IMR-90 (cell line): ENCODE data around the gene TFAP2C. TPM values are rescaled to one million over a fixed set of nuclear protein-coding genes. Genes with fewer than 3 reads are reported as not detected.

ENCODE experiments used
- ATAC-seq: fragments of 200-7000 bp; cut with Tn5 transposase; 2 replicates; pipeline ENCODE4 v1.9.1; 2020; ENCODE audit warnings: low read depth, mild to moderate bottlenecking, moderate library complexity
- BruUV-seq: library from RNA; stranded (reverse); fragments of 400-500 nt; replicated peaks from 2 replicates; lab custom pipeline; 2021; lab: Mats Ljungman, UMichigan
- CTCF ChIA-PET: fragments of 300-600 bp; formaldehyde crosslinking; extraction: SDS; loops from one replicate; lab custom pipeline; 2021; ENCODE audit warnings: antibody characterized with exemption; lab: Yijun Ruan, JAX
- POLR2A ChIA-PET: fragments of 300-600 bp; sonication (Branson Sonifier 250); formaldehyde crosslinking; loops from one replicate; lab custom pipeline; 2022; ENCODE audit warnings: antibody characterized with exemption; ENCODE audit not compliant: unreplicated experiment; lab: Charles Lee
- DNase-seq: peaks from one replicate; pipeline ENCODE4 v3.0.0; 2013
- H2AFZ ChIP-seq: replicated peaks from 2 replicates; pipeline ENCODE3; 2013; ENCODE audit warnings: low read length, mild to moderate bottlenecking; ENCODE audit not compliant: poor library complexity
- H2AK5ac ChIP-seq: 2 replicates; pipeline ENCODE4 v1.6.1; 2013; ENCODE audit warnings: low read depth, low read length, inconsistent platforms
- H2AK9ac ChIP-seq: replicated peaks from 2 replicates; pipeline ENCODE3; 2013; ENCODE audit warnings: mild to moderate bottlenecking, low read depth, low read length, moderate library complexity; ENCODE audit not compliant: poor library complexity
- H2BK120ac ChIP-seq: 2 replicates; pipeline ENCODE4 v1.6.1; 2013; ENCODE audit warnings: low read depth, low read length, inconsistent platforms
- H2BK15ac ChIP-seq: 3 replicates; pipeline ENCODE4 v1.6.1; 2013; ENCODE audit warnings: low read depth, low read length, inconsistent platforms
- H2BK20ac ChIP-seq: 2 replicates; pipeline ENCODE4 v1.6.1; 2013; ENCODE audit warnings: low read depth, mild to moderate bottlenecking, inconsistent platforms, low read length, moderate library complexity
- H2BK5ac ChIP-seq: 2 replicates; pipeline ENCODE4 v1.6.1; 2013; ENCODE audit warnings: mild to moderate bottlenecking, low read depth, low read length, inconsistent platforms; ENCODE audit not compliant: poor library complexity, severe bottlenecking
- H3K14ac ChIP-seq: replicated peaks from 2 replicates; pipeline ENCODE4 v1.6.1; 2013; ENCODE audit warnings: low read depth, low read length, inconsistent platforms
- H3K18ac ChIP-seq: 2 replicates; pipeline ENCODE4 v1.6.1; 2013; ENCODE audit warnings: low read depth, low read length, control low read depth
- H3K23ac ChIP-seq: 2 replicates; pipeline ENCODE4 v1.6.1; 2013; ENCODE audit warnings: low read depth, low read length, inconsistent platforms
- H3K27ac ChIP-seq: 2 replicates; pipeline ENCODE4 v1.5.1; 2013; ENCODE audit warnings: mild to moderate bottlenecking, control low read depth, low read length; ENCODE audit not compliant: insufficient read depth
- H3K27me3 ChIP-seq: 2 replicates; pipeline ENCODE4 v1.6.1; 2013; ENCODE audit warnings: low read length; ENCODE audit not compliant: control insufficient read depth, insufficient read depth
- H3K36me3 ChIP-seq: 2 replicates; pipeline ENCODE4 v1.6.1; 2013; ENCODE audit warnings: low read length, mixed read lengths; ENCODE audit not compliant: control insufficient read depth, insufficient read depth
- H3K4ac ChIP-seq: 2 replicates; pipeline ENCODE4 v1.6.1; 2013; ENCODE audit warnings: low read depth, low read length, inconsistent platforms
- H3K4me1 ChIP-seq: 2 replicates; pipeline ENCODE4 v1.6.1; 2013; ENCODE audit warnings: low read length, mixed read lengths; ENCODE audit not compliant: control insufficient read depth, insufficient read depth
- H3K4me2 ChIP-seq: 2 replicates; pipeline ENCODE4 v1.6.1; 2013; ENCODE audit warnings: low read depth, mild to moderate bottlenecking, control low read depth, low read length, moderate library complexity
- H3K4me3 ChIP-seq: 2 replicates; pipeline ENCODE4 v1.5.1; 2013; ENCODE audit warnings: low read depth, mild to moderate bottlenecking, control low read depth, low read length, moderate library complexity; ENCODE audit not compliant: insufficient read depth
- H3K56ac ChIP-seq: 2 replicates; pipeline ENCODE4 v1.6.1; 2013; ENCODE audit warnings: low read length, inconsistent platforms; ENCODE audit not compliant: insufficient read depth; ENCODE audit errors: extremely low read depth
- H3K79me1 ChIP-seq, 2 experiments: 2 replicates each; pipeline ENCODE4 v1.6.1; 2013; ENCODE audit warnings: low read length in 2 of 2, inconsistent platforms in 1 of 2, low read depth in 1 of 2
- H3K9ac ChIP-seq: 2 replicates; pipeline ENCODE4 v1.6.1; 2013; ENCODE audit warnings: low read depth, low read length, control low read depth
- H3K9me1 ChIP-seq: 2 replicates; pipeline ENCODE4 v1.6.1; 2013; ENCODE audit warnings: low read length, inconsistent platforms; ENCODE audit not compliant: insufficient read depth
- H3K9me3 ChIP-seq: 2 replicates; pipeline ENCODE4 v1.6.1; 2013; ENCODE audit warnings: low read length; ENCODE audit not compliant: control insufficient read depth, insufficient read depth
- H4K20me1 ChIP-seq: 2 replicates; pipeline ENCODE4 v1.6.1; 2013; ENCODE audit warnings: low read length, inconsistent platforms; ENCODE audit not compliant: insufficient read depth
- H4K5ac ChIP-seq: 2 replicates; pipeline ENCODE4 v1.6.1; 2013; ENCODE audit warnings: mild to moderate bottlenecking, low read depth, low read length, control low read depth
- H4K8ac ChIP-seq, 2 experiments: 2 replicates each; pipeline ENCODE4 v1.6.1; 2013; ENCODE audit warnings: low read depth in 2 of 2, low read length in 2 of 2, control low read depth in 1 of 2, inconsistent platforms in 1 of 2
- H4K91ac ChIP-seq: 2 replicates; pipeline ENCODE4 v1.6.1; 2013; ENCODE audit warnings: low read depth, low read length, inconsistent platforms; ENCODE audit not compliant: insufficient read depth
- BHLHE40 ChIP-seq: fragments of 150-350 bp; IDR thresholded peaks from 2 replicates; pipeline ENCODE4 v1.6.1; 2016; ENCODE audit warnings: mild to moderate bottlenecking, low read depth, low read length
- CEBPB ChIP-seq: IDR thresholded peaks from 2 replicates; pipeline ENCODE4 v1.6.1; 2012; ENCODE audit warnings: low read depth, low read length, improper control_type of control experiment
- CHD1 ChIP-seq: IDR thresholded peaks from 2 replicates; pipeline ENCODE4 v1.6.1; 2012; ENCODE audit warnings: low read depth, low read length, improper control_type of control experiment
- FOS ChIP-seq: fragments of 150-350 bp; IDR thresholded peaks from 2 replicates; pipeline ENCODE4 v1.6.1; 2016; ENCODE audit warnings: low read depth, low read length
- MAZ ChIP-seq: IDR thresholded peaks from 2 replicates; pipeline ENCODE4 v1.6.1; 2012; ENCODE audit warnings: low read depth, mild to moderate bottlenecking, low read length, improper control_type of control experiment, moderate library complexity, borderline replicate concordance
- MXI1 ChIP-seq: IDR thresholded peaks from 2 replicates; pipeline ENCODE4 v1.6.1; 2012; ENCODE audit warnings: low read depth, mild to moderate bottlenecking, low read length, moderate library complexity, borderline replicate concordance
- WGBS, 2 experiments: methylation state at CpG; one replicate each; pipeline versions ENCODE4 v1.1.5 to v1.1.7; 2013; ENCODE audit warnings: missing lambda C conversion rate in 2 of 2; ENCODE audit not compliant: insufficient read length in 1 of 2; ENCODE audit errors: extremely low coverage in 2 of 2; 5-methylcytosine and 5-hydroxymethylcytosine counted together
- dilution Hi-C: fragments of 300-500 bp; cut with HindIII; formaldehyde crosslinking; loops from one replicate; pipeline ENCODE4 v1.14.3; 2018; ENCODE audit warnings: low sequenced_read_pairs; ENCODE audit not compliant: unreplicated experiment
- in situ Hi-C: fragments of 300-500 bp; cut with MboI; formaldehyde crosslinking; loops from 3 replicates; pipeline ENCODE4 v1.14.3; 2019; ENCODE audit warnings: low sequenced_read_pairs, inconsistent platforms, mixed read lengths
- intact Hi-C: fragments of 100-400 bp; cut with micrococcal nuclease; formaldehyde crosslinking; loops from 2 replicates; pipeline ENCODE4 v1.10.0; 2022
- polyA plus RNA-seq, 3 experiments: library from polyadenylated mRNA; depleted of rRNA; stranded (reverse); fragments of >200 nt; gene quantifications; 2 replicates each; pipeline ENCODE4 v1.2.3, GENCODE V29; 2012; ENCODE audit warnings: low replicate concordance in 1 of 3
- total RNA-seq: library from RNA; depleted of rRNA; stranded (reverse); fragments of >200 nt; gene quantifications from 2 replicates; pipeline ENCODE4 v1.2.3, GENCODE V29; 2012

Gene TFAP2C
- total and polyA plus RNA-seq, 2 of the 4 experiments (the other 2 are of a cell fraction): under 0.01 to 0.05 TPM

DNA sequence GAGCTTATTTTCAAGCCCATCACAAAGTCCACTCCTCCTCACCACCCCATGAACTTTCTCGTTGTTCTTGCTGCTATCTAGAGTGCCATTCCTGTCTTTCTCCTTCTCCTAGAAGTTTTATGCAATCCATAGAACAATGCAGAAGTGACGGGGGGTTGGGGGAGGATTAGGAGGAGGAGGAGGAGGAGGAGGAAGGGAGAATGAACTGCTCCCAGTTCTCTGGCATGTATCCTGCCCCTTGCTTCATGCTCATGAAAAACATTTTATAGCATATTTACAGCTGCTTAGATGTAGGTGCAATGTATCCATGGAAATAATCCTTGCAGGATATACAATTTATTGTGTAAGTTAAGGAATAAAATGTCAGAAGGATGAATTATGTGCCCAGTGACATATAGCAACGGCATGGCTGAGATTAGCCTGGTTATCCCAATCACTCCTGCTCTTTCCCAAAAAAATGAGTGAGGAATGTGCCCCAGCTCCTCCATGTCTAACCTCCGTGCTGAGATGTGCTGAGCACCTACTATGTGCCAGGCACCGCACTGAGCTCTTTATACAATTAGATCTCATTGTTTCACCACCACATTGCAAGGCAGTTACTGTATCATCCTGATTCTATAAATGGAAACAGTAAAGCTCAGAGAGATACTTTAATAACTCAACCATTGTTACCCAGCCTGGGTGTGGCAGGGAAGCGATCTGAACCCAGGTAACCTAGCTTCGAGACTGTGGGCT lies 41.6 kb upstream of the TFAP2C start:
- in situ Hi-C loops (no loop called here), dilution Hi-C loops (no loop called here), intact Hi-C loops (no loop called here)
- Histone ChIP-seq H3K23ac (no peak overlapping the region), H4K20me1 (no peaks in the 10 kb centered on the region), H3K4me2 (no peak overlapping the region), H3K27me3 (no peaks in the 10 kb centered on the region; the same call in 1 of the 2 replicates), H3K9ac (no peak overlapping the region), H2BK15ac (no peak overlapping the region), H2BK20ac (no peak overlapping the region), H3K36me3 (no peaks in the 10 kb centered on the region), H4K91ac (no peak overlapping the region), H4K5ac (no peak overlapping the region), H3K4ac (no peak overlapping the region), H2AFZ (no peak overlapping the region), H3K4me1 (no peaks in the 10 kb centered on the region), H3K18ac (no peak overlapping the region), H3K56ac (no peak overlapping the region), H3K9me3 (no peaks in the 10 kb centered on the region), H2AK5ac (no peak overlapping the region), H2BK5ac (no peak overlapping the region), H3K27ac (no peak overlapping the region), H2AK9ac (no peak overlapping the region), H3K9me1 (no peaks in the 10 kb centered on the region), H3K14ac (no peak overlapping the region), H3K4me3 (no peak overlapping the region), H2BK120ac (no peak overlapping the region), H3K79me1 (no peaks in the 10 kb centered on the region), H4K8ac (no peak overlapping the region)
- TF ChIP-seq CHD1 (no peak), MAZ (no peak), BHLHE40 (no peak), CEBPB (no peak), FOS (no peak), MXI1 (no peak)
- ATAC-seq (no peak), DNase-seq (no peak)
- ChIA-PET CTCF (interaction anchor here (1.3 kb wide), 1 partner anchor 37 kb away, joined by 3 read pairs; no protein-coding TSS in a partner anchor), POLR2A (no interaction called here)
- no CpG with 5 or more reads among the region's 7 CpGs for WGBS, 2 experiments
- no TSS peak for BruUV-seq
